Mesothelial cell of epicardium (in vitro differentiated cells): ENCODE data around the gene TNFAIP8. TPM values are rescaled to one million over a fixed set of nuclear protein-coding genes. Genes with fewer than 3 reads are reported as not detected.

ENCODE experiments used
- DNase-seq, 2 experiments: peaks; one replicate each; pipeline ENCODE4 v3.0.0; 2021; ENCODE audit warnings: low spot score in 2 of 2; ENCODE audit not compliant: unreplicated experiment in 2 of 2
- H3K27ac Mint-ChIP-seq: 2 replicates; pipeline ENCODE4 v1.8.0; 2021; ENCODE audit warnings: mixed read lengths
- H3K27me3 Mint-ChIP-seq: 2 replicates; pipeline ENCODE4 v1.8.0; 2021; ENCODE audit warnings: low read depth, mixed read lengths
- H3K36me3 Mint-ChIP-seq: 2 replicates; pipeline ENCODE4 v1.8.0; 2021; ENCODE audit warnings: mixed read lengths
- H3K4me1 Mint-ChIP-seq: 2 replicates; pipeline ENCODE4 v1.8.0; 2021; ENCODE audit warnings: mixed read lengths
- H3K4me3 Mint-ChIP-seq: 2 replicates; pipeline ENCODE4 v1.8.0; 2021; ENCODE audit warnings: mild to moderate bottlenecking, moderate library complexity, mixed read lengths
- H3K9me3 Mint-ChIP-seq: 2 replicates; pipeline ENCODE4 v1.8.0; 2021; ENCODE audit warnings: mixed read lengths
- total RNA-seq: library from RNA; stranded (reverse); gene quantifications from 3 replicates; pipeline ENCODE4 v1.2.1, GENCODE V29; 2021
- TF ChIP-seq, protein P1 (sequence below): fragments of 200-600 bp; sonication (generic); IDR thresholded peaks from one replicate; pipeline ENCODE4 v1.5.0; 2021; ENCODE audit warnings: antibody characterized with exemption; ENCODE audit not compliant: unreplicated experiment

Gene TNFAIP8
- total RNA-seq, 1 donor from 2014 or later = 26.5 TPM

DNA sequence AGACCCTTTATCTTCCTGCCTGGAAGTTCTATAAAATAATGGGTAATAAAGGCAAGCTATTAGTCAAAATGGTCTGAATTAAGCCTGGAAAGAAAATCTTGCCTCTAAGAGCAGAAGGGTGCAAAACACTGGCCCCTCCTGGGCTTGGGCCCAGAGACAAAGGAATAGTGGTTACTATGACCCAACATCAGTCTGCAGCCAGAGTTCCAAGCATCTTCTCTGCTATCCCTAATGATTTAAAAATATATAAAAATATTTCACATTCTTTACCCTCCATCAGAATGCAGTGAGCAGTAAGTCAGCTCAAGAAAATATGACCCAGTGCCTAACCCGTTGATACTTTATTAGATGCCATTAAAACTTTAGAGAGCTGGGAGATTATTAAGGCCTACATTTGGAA lies 14.7 kb downstream of the TNFAIP8 start:
- Mint-ChIP-seq H3K27me3 (no peaks in the 10 kb centered on the region), H3K4me1 (peaks cover 48% of the 10 kb centered on the region)
- no peak for DNase-seq

DNA sequence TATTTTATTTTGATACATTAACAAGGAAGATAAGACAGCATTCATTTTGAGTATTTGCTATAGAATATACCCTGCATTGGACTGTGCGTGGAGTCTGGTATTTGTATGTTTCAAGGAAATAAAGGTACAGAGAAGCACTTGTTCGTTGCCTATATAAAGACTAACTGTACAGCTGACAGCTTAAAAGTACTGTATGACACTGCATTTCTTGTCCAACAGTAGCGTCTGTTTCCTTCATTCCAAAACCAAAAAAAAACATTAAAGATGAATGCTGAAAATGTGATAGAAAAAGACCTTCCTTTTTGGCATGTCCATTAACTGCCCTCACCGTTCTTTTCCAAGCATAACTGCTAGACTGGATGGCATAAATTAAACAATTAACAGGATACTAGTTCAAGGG lies 15.3 kb downstream of the TNFAIP8 start:
- Mint-ChIP-seq H3K9me3 (peaks cover 2% of the 10 kb centered on the region), H3K4me3 (no peak overlapping the region), H3K4me1 (peaks cover 42% of the 10 kb centered on the region), H3K27me3 (no peaks in the 10 kb centered on the region), H3K27ac (peak overlapping the region; percentile 65), H3K36me3 (peaks cover 6% of the 10 kb centered on the region)
- no peak for DNase-seq
- TF ChIP-seq, protein P1, sequence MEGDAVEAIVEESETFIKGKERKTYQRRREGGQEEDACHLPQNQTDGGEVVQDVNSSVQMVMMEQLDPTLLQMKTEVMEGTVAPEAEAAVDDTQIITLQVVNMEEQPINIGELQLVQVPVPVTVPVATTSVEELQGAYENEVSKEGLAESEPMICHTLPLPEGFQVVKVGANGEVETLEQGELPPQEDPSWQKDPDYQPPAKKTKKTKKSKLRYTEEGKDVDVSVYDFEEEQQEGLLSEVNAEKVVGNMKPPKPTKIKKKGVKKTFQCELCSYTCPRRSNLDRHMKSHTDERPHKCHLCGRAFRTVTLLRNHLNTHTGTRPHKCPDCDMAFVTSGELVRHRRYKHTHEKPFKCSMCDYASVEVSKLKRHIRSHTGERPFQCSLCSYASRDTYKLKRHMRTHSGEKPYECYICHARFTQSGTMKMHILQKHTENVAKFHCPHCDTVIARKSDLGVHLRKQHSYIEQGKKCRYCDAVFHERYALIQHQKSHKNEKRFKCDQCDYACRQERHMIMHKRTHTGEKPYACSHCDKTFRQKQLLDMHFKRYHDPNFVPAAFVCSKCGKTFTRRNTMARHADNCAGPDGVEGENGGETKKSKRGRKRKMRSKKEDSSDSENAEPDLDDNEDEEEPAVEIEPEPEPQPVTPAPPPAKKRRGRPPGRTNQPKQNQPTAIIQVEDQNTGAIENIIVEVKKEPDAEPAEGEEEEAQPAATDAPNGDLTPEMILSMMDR = no peak

More for the DNA sequence above, 14.7 kb downstream of the TNFAIP8 start:
- Mint-ChIP-seq H3K36me3 (peaks cover 6% of the 10 kb centered on the region), H3K27ac (peak overlapping the region; percentile 65), H3K9me3 (peaks cover 2% of the 10 kb centered on the region), H3K4me3 (no peak overlapping the region)
- TF ChIP-seq, protein P1 = no peak

DNA sequence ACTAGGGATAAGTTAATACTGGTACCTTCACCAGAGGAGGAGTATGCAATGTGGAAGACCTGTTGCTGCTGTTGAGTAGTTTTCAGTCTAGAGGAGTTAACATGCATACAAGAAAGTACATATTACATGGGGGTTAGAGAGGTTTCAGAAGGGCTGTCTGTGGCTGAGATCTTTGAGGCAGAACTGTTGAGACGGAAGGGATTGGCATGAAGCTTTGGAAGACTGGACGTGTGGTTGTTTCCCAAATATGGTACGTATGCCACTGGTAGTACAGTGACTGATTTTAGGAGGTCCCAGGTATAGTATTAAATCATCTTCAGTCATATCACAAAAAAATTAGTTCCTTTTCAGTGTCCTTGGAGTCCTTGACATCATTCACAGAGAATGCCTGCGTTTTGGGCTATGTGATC lies 17.6 kb downstream of the TNFAIP8 start:
- Mint-ChIP-seq H3K27ac (no peak overlapping the region), H3K36me3 (peaks cover 6% of the 10 kb centered on the region), H3K9me3 (peaks cover 2% of the 10 kb centered on the region), H3K4me1 (peaks cover 27% of the 10 kb centered on the region), H3K4me3 (no peak overlapping the region), H3K27me3 (no peaks in the 10 kb centered on the region)
- TF ChIP-seq, protein P1 = no peak
- no peak for DNase-seq

- peaks cover 27% of the 10 kb centered on the region for H3K4me1 Mint-ChIP-seq
- DNase-seq = no peak
- H3K27me3 Mint-ChIP-seq = no peaks in the 10 kb centered on the region
- TF ChIP-seq, protein P1 = no peak
- peaks cover 2% of the 10 kb centered on the region for H3K9me3 Mint-ChIP-seq
- no peak overlapping the region for H3K4me3 Mint-ChIP-seq
- H3K36me3 Mint-ChIP-seq = peaks cover 6% of the 10 kb centered on the region
- no peak overlapping the region for H3K27ac Mint-ChIP-seq
Observed at GRCh38 chr5:119374901-119375300, 19.1 kb downstream of the TNFAIP8 start.

- Mint-ChIP-seq H3K9me3 (peaks cover 2% of the 10 kb centered on the region), H3K36me3 (peaks cover 6% of the 10 kb centered on the region), H3K27me3 (no peaks in the 10 kb centered on the region), H3K4me3 (no peak overlapping the region), H3K27ac (no peak overlapping the region), H3K4me1 (peaks cover 11% of the 10 kb centered on the region)
- TF ChIP-seq, protein P1 = no peak
- no peak for DNase-seq
Observed at GRCh38 chr5:119377066-119377465, 21.2 kb downstream of the TNFAIP8 start.
